HUES48 (cell line): ENCODE data around the gene ADGRL3.

ENCODE experiments used
- H3K27ac ChIP-seq: one replicate; pipeline ENCODE4 v1.7.0; 2013; ENCODE audit warnings: low read depth, low read length, inconsistent platforms
- H3K27me3 ChIP-seq: 2 replicates; pipeline ENCODE4 v1.6.1; 2013; ENCODE audit warnings: mild to moderate bottlenecking, low read length; ENCODE audit not compliant: control insufficient read depth, insufficient read depth
- H3K36me3 ChIP-seq: 2 replicates; pipeline ENCODE4 v1.6.1; 2013; ENCODE audit warnings: low read length; ENCODE audit not compliant: control insufficient read depth, insufficient read depth
- H3K4me1 ChIP-seq: 2 replicates; pipeline ENCODE4 v1.6.1; 2013; ENCODE audit warnings: mild to moderate bottlenecking, low read length; ENCODE audit not compliant: control insufficient read depth, insufficient read depth
- H3K4me3 ChIP-seq: 2 replicates; pipeline ENCODE4 v1.5.1; 2013; ENCODE audit warnings: mild to moderate bottlenecking, low read depth, low read length
- H3K9ac ChIP-seq: 2 replicates; pipeline ENCODE4 v1.6.1; 2013; ENCODE audit warnings: mild to moderate bottlenecking, low read depth, low read length, moderate library complexity
- H3K9me3 ChIP-seq: 2 replicates; pipeline ENCODE4 v1.6.1; 2013; ENCODE audit warnings: low read length; ENCODE audit not compliant: control insufficient read depth, insufficient read depth

The ADGRL3 gene

GRCh38 chr4:62037571-62037970, 837.4 kb downstream of the ADGRL3 start:
- no peak overlapping the region for H3K27ac ChIP-seq
- H3K36me3 ChIP-seq, result no peaks in the 10 kb centered on the region
- no peaks in the 10 kb centered on the region for H3K4me1 ChIP-seq
- H3K4me3 ChIP-seq, result no peak overlapping the region
- no peaks in the 10 kb centered on the region for H3K9me3 ChIP-seq
- no peak overlapping the region for H3K9ac ChIP-seq
- H3K27me3 ChIP-seq, result no peaks in the 10 kb centered on the region

GRCh38 chr4:62051332-62051731, 851.2 kb downstream of the ADGRL3 start:
- Histone ChIP-seq H3K27me3 (no peaks in the 10 kb centered on the region), H3K9ac (no peak overlapping the region), H3K36me3 (no peaks in the 10 kb centered on the region), H3K27ac (no peak overlapping the region), H3K9me3 (no peaks in the 10 kb centered on the region), H3K4me3 (no peak overlapping the region), H3K4me1 (no peaks in the 10 kb centered on the region)

GRCh38 chr4:62053974-62054373, 853.8 kb downstream of the ADGRL3 start:
- Histone ChIP-seq H3K27me3 (no peaks in the 10 kb centered on the region), H3K27ac (no peak overlapping the region), H3K4me1 (peaks cover 6% of the 10 kb centered on the region), H3K9ac (no peak overlapping the region), H3K36me3 (no peaks in the 10 kb centered on the region), H3K4me3 (no peak overlapping the region), H3K9me3 (no peaks in the 10 kb centered on the region)

GRCh38 chr4:62057031-62057430, 856.9 kb downstream of the ADGRL3 start:
- Histone ChIP-seq H3K4me1 (peaks cover 12% of the 10 kb centered on the region), H3K4me3 (no peak overlapping the region), H3K9ac (no peak overlapping the region), H3K27me3 (no peaks in the 10 kb centered on the region), H3K9me3 (no peaks in the 10 kb centered on the region), H3K27ac (no peak overlapping the region), H3K36me3 (no peaks in the 10 kb centered on the region)

- no peak overlapping the region for H3K4me3 ChIP-seq
- H3K27me3 ChIP-seq, result no peaks in the 10 kb centered on the region
- no peak overlapping the region for H3K9ac ChIP-seq
- H3K4me1 ChIP-seq, result peaks cover 21% of the 10 kb centered on the region
- no peak overlapping the region for H3K27ac ChIP-seq
- H3K36me3 ChIP-seq, result no peaks in the 10 kb centered on the region
- no peaks in the 10 kb centered on the region for H3K9me3 ChIP-seq
Observed at GRCh38 chr4:62058571-62058970, 858.4 kb downstream of the ADGRL3 start.

GRCh38 chr4:62070291-62070852, 870.2 kb downstream of the ADGRL3 start:
- Histone ChIP-seq H3K36me3 (no peaks in the 10 kb centered on the region), H3K9ac (no peak overlapping the region), H3K4me1 (peaks cover 56% of the 10 kb centered on the region), H3K27me3 (no peaks in the 10 kb centered on the region), H3K4me3 (no peak overlapping the region), H3K27ac (no peak overlapping the region), H3K9me3 (no peaks in the 10 kb centered on the region)

GRCh38 chr4:62075089-62075488, 875.0 kb downstream of the ADGRL3 start:
- no peak overlapping the region for H3K9ac ChIP-seq
- no peaks in the 10 kb centered on the region for H3K9me3 ChIP-seq
- H3K36me3 ChIP-seq, result no peaks in the 10 kb centered on the region
- H3K4me1 ChIP-seq, result peaks cover 41% of the 10 kb centered on the region
- no peaks in the 10 kb centered on the region for H3K27me3 ChIP-seq
- H3K27ac ChIP-seq, result no peak overlapping the region
- H3K4me3 ChIP-seq, result no peak overlapping the region

GRCh38 chr4:62075521-62075920, 875.4 kb downstream of the ADGRL3 start:
- no peak overlapping the region for H3K4me3 ChIP-seq
- no peaks in the 10 kb centered on the region for H3K36me3 ChIP-seq
- peaks cover 45% of the 10 kb centered on the region for H3K4me1 ChIP-seq
- no peaks in the 10 kb centered on the region for H3K27me3 ChIP-seq
- H3K27ac ChIP-seq, result no peak overlapping the region
- no peak overlapping the region for H3K9ac ChIP-seq
- H3K9me3 ChIP-seq, result no peaks in the 10 kb centered on the region

- H3K27ac ChIP-seq, result no peak overlapping the region
- no peaks in the 10 kb centered on the region for H3K36me3 ChIP-seq
- H3K9ac ChIP-seq, result no peak overlapping the region
- H3K4me1 ChIP-seq, result peaks cover 37% of the 10 kb centered on the region
- H3K9me3 ChIP-seq, result no peaks in the 10 kb centered on the region
- no peaks in the 10 kb centered on the region for H3K27me3 ChIP-seq
- H3K4me3 ChIP-seq, result no peak overlapping the region
Observed at GRCh38 chr4:62077406-62077805, 877.3 kb downstream of the ADGRL3 start.

GRCh38 chr4:62080431-62080830, 880.3 kb downstream of the ADGRL3 start:
- Histone ChIP-seq H3K36me3 (no peaks in the 10 kb centered on the region), H3K27ac (no peak overlapping the region), H3K9ac (no peak overlapping the region), H3K9me3 (no peaks in the 10 kb centered on the region), H3K4me3 (no peak overlapping the region), H3K4me1 (peaks cover 26% of the 10 kb centered on the region), H3K27me3 (no peaks in the 10 kb centered on the region)

- H3K4me1 ChIP-seq, result no peaks in the 10 kb centered on the region
- H3K9ac ChIP-seq, result no peak overlapping the region
- H3K36me3 ChIP-seq, result no peaks in the 10 kb centered on the region
- no peaks in the 10 kb centered on the region for H3K27me3 ChIP-seq
- H3K9me3 ChIP-seq, result no peaks in the 10 kb centered on the region
- no peak overlapping the region for H3K4me3 ChIP-seq
- no peak overlapping the region for H3K27ac ChIP-seq
Observed at GRCh38 chr4:62087706-62088105, 887.6 kb downstream of the ADGRL3 start.

- no peaks in the 10 kb centered on the region for H3K27me3 ChIP-seq
- no peaks in the 10 kb centered on the region for H3K4me1 ChIP-seq
- H3K9ac ChIP-seq, result no peak overlapping the region
- no peak overlapping the region for H3K27ac ChIP-seq
- no peaks in the 10 kb centered on the region for H3K9me3 ChIP-seq
- no peak overlapping the region for H3K4me3 ChIP-seq
- no peaks in the 10 kb centered on the region for H3K36me3 ChIP-seq
Observed at GRCh38 chr4:62093735-62094134, 893.6 kb downstream of the ADGRL3 start.
